8988T (cell line): ENCODE results near the gene EPAS1.

Source experiments
- DNase-seq: peaks from one replicate; pipeline ENCODE4 v3.0.0; 2011

EPAS1 gene

DNA sequence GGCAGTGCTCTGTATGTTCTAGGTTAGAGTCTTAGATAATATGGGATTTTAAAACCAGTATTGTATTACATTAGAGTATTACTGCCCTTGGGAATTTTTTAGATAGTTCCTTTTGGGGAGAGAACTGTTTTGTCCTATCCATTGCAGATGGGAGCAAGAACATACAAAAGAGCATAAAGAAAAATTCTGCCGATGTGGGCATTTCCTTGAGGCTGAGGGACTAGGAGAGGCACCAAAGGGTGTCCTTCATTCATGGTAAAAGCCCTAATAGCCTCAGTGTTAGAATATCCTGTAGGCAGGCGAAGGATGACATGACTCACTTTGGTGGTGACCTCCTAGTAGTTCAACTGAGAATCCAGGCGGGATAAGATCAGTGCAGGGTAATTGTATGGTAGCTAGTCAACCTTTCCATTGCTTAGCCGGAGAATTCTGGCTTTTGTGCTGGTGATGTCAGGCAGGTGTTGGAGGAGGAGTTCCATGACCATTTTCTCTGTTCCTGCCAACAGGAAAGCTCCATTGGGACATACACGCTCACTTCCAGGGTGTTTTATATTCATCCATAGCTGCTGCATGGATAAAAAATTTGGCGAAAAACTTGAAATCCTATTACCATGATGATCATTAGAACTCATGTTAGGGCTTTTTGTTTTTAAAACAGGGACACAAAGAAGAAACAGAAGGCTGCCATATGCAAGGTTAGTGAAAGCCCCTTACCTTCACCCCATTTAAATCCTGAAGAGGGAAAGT is 28.1 kb downstream of the EPAS1 start:
- no peak for DNase-seq

DNA sequence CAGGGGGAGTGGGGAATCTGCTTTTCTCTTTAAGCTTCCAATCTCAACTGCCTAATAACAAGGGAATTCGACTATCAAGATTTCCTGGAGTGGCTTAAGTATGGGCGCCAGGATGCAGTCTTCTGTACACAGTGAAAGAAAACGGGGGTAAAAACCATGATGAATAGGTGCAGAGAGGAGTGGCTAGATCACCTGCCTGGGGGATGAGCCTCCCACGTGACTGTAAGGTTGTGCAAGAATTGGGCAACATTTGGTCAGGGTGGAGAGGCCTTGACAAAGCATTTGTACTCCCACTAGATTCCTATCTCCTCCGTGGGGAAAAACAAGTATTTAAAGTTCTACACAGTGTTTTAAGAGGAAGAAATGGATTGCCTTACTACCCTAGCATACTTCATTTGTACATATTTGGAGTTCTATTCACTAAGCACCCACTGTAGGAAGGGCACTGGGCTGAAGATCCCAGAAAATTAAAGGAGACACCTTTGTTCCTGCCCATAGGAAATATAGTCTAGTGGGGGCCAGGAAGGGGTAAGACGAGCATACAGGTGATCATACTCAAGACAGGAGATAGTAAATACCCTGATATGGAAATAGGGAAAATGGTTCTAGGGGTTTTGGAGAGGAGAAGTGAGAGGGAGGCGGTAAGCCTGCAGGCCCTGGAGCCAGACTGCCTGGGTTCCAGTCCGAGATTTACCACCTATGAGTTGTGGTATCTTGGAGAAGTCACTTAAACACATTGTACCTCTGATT is 29.2 kb downstream of the EPAS1 start:
- no peak for DNase-seq

DNA sequence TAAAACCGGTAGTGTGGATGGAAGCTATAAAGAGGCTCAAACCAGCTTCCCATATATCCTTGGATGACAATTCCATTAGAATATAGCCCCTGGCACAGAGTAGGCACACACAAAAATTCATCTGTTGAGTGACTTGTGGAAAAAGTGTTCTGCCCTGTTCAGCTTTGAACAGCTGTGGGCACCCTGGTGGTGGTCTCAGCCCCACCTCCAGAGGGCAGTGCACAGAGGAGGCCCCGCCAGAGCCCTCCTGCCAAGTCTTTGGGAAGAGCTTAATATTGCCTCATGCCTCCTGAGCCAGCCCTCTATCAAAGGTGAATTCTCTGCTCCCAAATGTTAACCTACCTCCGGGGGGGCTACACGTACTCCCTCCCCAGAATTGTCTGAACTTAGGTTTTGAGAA is 30.4 kb downstream of the EPAS1 start:
- DNase-seq: no peak

DNA sequence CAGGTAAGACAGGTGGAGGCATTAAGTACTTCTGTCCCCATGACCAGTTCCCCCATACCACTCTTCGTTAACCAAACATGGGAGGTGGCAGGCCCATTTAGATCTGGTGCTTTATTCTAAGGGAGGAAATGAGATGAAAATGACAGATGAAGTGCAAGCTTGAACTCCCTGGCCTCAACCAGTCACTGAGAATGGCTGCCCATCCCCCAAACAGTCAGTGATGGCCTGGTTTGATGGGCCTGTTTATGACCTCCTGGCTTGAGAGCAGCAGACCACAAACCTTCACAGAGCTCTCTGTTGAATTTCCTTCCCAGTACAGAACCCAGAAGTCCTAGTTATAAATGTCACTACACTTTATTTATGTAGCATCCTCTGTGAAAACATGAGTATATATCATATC is 31.1 kb downstream of the EPAS1 start:
- DNase-seq: no peak

DNA sequence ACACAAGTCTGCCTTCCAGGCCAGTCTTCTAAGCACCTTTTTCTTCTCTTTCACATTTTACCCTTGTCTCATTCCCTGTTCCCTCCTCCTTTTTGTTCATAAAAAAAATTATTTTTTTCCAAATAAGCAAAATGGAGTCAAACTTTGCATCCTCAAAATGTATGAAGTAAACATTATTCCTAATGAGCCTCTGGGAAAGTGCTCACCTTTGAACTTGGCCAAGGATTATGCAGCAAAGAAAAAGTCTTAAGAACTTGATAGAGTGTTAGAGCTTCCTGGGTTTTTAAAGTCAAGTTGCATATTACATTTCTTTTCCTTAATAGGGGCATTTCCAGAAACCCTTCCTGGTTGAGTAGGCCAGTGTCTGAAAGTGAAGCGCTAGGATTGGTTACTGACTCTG is 31.6 kb downstream of the EPAS1 start:
- DNase-seq: no peak

DNA sequence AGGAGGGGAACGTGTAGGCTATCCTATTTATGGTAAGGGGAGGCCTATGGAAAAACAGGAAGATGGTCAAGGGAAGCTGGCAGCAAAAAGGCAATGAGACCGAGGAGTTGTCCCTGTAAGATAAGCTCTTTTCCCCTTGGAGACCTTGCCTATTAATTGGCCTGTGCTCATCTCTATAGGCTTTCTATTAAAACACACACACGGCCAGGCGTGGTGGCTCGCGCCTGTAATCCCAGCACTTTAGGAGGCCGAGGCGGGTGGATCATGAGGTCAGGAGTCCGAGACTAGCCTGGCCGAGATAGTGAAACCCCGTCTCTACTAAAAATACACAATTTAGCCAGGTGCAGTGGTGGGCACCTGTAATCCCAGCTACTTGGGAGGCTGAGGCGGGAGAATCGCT is 32.1 kb downstream of the EPAS1 start:
- DNase-seq: no peak

DNA sequence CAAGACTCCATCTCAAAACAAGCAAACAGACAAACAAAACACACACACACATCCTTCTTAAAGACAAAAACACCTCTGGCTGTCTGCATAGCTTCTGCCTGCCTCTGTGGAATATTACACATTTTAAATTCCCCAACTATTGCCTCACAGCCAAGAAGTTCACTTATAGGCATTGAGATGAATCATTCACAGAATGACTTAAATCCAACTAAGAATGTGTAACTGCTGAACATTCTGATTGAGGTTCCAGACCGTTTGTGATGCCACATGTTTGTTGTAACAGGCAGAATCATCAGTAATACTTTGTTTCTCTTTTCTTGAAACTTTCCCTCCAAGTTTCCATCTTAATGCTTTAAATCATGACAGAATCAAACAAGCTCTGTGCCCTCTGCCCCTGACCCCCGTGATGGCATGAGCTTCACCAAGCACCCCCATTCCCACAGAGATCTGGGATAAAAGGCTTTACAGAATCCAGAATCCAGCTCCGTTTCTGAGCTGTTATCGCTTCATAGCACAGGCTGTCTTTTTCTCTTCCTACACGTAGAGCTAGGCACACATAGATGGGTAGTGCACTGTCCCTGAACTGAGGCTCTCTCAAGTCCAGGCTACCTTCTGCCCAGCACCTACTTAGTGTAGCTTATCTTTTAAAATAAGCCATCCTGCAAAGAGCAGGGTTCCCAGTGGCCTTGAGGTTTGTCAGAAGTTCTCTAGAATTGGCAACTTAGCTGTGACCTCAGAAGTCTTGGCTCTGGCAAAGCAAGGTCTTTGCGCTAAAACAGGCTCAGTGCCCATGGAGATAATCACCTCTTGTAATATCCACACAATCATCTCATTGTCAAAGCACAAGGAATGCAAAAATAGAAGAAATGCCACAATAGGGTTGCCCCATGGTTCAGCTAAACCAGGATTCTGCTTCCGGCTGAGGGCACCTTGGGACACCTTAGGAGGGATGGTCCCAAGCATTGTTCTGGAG is 32.9 kb downstream of the EPAS1 start:
- no peak for DNase-seq

DNA sequence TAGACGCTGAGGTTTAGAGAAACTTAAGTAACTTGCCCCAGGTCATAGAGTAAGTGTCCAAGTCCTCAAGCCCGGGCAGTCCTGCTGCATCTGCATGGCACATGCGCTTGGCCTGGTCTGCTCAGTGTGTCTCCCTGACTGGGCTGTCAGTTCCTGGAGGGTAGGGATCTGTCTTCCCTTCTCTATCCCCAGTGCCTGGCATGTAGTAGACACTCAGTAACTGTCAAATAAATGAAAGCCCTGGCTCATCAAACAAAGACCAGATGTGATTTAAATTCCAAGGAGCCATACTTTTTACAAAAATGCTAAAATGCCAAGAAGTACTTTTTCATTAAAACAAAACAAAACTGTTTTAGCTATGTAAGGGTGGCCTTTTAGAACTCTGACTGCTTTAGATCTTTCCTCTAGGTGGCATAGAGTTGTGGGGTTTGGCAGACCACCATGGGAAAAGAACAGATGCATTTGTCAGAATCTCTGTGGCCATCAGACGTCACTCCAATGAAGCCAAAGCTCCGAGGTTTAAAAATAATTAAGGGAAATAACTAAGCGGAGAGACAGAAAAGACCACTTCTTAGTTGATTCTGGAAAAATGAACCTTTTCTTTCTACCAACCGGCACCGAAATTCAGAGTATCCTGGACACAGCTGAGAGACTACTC is 34.0 kb downstream of the EPAS1 start:
- DNase-seq: no peak

DNA sequence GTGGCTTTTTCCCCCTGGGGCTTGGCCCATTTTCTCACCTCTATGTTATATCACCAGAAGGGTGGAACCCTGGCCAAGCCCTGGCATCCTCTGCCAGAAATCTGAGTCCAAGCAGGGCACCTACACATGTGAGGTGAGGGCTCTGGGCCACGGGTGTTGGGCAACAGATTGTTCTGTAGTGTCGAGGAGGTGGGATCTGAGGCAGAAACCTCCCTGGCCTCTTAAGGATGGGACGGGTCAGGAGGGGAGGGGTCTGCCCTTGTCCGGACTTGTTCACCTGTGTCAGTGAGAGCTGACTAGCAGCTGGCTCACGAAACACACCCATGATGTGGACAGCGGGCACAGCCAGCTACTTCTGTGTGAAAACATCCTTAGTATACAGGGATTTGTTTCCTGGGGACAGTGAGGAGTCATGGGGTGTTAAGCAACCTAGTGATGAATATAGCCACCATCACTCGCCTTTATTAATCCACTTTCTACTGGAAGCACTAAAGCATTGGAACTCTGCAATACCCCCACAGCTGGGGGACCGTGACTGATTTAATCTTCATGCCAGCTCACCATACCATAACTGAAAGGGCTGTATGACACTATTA is 35.6 kb downstream of the EPAS1 start:
- DNase-seq: no peak

DNA sequence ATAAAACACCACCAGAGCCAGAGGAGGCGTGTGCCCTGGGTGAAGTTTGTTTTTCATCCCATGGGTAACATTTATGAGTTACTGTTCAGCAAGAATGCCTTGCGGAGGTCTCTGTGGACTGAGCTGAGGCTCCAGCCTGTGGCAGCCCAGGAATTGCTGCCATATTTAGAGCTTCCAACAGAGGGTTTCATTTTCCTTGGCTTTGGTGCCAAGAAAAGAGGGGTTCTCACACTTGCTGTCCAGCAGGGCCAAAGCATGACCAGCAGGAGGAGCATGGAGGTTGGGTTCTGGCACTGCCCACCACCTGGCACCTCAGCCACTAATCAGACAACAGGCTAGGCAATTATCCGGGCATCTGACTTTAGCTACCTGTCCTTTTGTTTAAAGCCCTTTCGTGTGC is 36.7 kb downstream of the EPAS1 start:
- DNase-seq: peak; percentile 31

DNA sequence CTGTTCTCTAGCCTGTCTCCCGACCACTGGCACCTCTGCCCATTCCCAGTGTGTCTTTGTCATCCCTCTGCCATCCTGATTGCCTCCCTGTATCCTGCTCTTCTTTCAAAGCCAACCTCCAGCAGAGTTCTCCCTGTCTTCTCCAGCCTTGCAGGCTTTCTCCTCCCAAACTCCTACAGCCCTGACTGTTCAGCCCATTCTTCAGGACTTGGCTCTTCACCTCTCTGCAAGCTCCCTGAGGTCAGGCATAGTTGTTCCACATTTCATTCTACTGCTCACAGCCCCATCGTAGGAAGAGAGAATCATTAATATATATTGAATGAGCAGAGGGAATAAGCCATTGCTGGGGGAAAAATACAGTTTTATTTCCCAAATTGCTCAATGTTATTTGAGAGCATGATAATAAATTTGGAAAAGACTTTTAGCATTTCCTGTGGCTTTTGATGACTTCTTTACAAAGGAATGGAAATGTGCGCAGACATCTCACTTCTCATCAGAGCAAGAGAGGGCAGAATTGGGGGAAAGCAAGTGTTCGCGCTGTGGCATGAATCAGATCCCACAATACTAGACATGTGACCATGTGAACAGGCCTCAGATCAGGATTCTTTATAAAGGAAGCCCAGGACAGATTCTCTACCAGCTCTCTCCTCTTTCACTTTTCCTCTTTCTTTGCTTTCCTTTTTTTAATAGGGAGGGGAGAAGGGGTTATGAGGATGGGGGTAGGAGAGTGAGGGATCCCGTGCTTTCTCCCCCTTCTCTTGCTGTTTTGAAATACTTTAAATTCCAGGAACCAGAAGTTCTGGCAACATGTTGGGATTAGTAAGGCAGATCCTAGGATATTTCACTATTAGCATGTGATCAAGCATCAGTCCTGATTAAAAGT is 37.4 kb downstream of the EPAS1 start:
- no peak for DNase-seq

DNA sequence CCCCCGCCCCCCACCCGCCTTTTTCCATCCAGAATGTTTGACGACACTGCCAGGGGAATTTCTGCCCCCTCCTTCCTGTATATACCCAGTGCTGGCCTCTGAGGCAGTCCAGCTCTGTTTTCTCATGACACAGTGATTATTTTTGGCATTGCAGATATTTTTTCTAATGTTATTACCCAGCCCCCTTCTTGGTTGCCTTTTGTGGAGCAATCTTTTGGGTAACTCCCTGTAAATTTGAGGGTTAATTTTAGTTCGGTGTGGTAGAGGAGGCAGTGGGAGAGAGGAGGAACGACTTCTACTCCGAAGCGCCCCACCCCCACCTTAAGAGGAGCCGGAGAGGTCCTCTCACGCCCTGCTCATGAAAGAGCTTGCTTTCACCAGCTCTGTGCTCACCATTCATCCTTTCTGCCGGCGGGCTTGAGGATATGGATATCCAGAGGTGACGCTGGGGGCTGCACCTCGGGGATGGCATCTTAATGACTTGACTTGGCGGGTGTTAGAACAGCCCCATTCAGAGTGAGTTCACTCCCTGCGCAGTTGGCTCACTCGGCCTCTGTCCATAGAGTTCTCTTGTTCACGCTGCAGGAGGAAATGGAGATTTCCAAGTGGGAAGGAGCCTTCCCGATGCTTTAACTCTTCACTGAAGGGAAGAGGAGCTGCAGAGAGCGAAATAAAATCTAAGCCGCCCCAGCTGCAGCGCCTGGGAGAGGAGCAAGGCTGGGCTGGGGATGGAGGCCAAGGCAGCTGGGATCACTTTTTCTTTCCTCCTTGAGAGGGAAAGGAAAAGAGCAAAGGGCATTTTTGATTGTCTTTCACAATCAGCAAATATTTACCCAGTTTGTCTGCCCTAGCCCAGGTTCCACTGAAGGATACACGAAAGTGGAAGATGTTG is 38.4 kb downstream of the EPAS1 start:
- no peak for DNase-seq

DNA sequence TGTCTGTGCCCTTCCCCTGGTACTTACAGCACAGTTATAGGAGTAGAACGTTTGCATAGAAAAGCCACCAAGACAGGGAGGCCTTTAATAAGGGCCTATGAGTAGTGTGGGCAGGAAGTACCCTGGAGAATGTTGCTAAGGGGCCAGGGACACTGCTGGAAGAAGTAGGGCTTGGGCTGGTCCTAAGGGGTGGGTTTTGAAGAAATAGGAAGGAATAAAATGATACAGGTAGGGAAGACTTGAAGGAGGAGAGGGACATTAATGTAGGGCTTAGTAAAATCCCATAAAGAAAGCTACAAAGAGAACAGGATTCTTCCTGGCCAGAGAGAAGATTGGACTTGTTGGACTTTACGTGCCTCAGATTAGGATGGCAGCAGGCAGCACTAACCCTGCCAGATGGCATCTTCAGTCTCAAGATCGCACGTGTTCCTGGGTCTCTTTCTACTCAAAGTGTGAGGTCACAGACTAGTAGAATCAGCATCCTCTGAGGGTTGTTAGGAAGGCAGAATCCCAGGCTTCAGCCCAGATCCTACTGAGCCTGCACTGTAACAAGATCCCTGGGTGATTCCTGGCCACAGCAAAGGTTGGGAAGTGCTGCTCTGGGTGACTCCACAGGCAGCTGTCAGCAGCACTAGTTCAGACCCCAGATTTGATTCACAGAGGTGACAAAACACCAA is 39.2 kb downstream of the EPAS1 start:
- no peak for DNase-seq

DNA sequence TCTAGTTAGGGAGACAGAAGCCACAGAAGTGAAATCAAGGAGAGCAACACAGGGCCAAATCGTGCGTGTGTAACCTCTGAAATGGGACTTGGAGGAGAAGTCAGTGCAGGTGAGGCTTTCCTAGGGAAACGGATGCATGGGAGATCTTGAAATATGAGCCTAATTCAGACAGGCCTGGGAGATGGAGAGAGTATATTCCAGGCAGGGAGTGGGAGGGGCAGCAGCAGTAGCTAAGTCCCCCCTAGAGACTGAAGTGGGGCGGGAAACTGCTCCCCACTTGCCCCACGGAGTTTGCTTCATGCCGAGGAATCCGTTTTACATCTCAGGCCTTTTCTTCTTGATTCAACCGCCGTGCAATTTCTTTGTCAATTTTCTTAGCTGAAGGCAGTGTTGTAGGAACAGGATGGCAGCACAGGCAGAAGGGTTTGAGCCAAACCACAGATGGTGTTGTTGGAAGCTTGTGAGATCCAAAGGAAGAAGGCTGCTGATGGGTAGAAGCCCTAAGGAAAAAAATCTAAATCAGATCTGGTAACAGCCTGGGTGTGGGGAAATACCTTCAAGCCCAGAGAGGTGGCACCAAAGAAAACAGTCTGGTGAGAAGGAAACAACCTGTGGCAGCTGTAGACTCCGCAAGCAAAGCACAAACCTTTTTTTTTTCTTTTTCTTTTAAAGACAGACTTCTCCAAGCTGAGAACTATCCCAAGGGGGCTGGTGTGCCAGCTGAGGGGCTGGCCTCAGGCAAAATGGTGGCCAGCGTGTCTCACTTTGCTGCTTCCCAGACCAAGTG is 40.2 kb downstream of the EPAS1 start:
- DNase-seq: no peak

DNA sequence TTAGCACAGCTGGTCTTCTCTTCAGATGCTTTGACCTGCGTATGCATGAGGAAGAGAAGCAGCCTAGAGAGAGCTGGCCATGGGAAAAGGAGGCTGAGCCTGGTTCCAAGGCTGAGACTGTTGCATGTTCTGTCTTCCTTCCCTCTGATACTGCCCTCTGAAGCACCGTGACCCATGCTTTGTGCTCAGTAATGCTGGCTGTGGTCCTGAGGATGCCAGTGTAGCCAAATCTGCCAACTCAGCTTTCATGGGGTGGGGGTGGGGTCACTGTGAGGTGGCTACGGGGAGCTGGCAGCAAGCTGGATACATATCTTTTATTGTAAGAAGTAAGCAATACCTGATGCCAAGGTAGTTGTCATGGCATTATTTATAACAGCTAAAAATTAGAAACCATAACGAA is 41.5 kb downstream of the EPAS1 start:
- DNase-seq: no peak

DNA sequence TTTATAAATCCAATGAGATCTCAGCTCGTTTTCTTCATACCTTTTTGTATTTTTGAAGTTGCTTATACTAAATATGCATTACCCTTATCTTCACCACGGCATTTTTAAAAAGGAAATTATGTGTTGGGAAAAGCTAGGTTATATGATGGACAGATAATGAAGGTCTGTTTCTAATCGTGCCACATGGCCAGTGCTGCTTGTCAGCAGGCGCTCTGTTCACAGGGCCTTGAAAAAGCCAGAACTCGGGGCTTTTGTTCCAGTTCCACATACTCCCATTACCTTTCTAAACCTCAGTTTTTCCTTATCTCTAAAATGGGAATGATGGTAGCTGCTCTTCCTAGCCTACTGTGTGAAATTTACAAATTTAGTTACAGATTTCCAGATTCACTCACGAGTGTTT is 42.0 kb downstream of the EPAS1 start:
- no peak for DNase-seq

DNA sequence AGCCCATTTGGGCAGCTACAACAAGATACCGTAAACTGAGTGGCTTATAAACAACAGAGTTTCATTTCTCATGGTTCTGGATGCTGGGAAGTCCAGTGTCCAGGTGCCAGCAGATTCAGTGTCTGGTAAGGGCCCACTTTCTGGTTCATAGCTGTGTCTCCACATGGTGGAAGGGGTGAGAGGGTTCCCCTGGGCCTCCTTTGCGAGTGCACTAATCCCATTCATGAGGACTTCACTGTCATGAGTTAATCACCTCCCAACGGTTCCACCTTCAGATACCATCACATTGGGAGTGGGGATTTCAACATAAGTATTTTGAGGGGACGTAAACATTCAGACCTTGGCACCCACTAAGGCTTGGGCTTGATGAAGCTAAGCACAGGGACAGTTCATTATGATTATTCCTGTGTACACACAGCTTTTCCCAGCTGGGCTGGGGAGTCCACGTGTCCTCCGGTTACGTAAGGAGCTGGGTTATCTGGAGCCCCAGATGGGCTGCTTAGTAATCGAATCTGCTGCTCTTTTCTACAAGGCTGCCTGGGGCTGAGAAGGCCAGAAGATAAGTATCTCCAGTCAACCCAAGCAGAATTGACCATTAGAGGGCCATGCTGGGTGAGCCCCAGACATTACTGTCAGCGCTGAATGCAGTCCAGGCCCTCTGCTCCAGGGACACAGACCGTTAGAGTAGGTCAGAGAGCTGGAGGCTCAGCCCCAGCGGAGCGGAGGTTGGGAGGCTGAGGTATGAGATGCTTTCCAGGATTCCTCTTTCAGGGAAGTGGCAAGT is 42.7 kb downstream of the EPAS1 start:
- DNase-seq: no peak
